ENCODE measurements around the gene SHC1.

SHC1 gene

DNA sequence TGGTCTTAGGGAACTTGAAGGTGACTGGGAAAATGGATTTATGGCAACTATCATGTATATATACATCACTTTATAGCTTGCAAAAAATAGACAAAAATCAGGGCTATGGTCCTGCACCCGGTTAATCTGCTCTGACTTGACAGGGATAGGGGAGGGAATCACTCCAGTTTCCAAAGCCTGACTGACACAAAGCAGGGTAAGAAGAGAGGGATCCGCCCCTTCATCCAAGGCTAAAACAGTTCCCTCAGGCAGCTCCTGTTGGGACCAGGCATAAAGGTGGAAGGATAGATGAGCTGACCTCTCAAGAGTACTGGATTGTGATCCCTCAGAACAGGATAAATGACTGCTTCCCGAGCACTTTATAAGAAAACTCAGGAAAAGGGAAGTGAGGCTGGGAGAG lies 16.0 kb downstream of the SHC1 start:
- peaks cover 48% of the 10 kb centered on the region for H3K36me3 ChIP-seq
- H3K9me3 ChIP-seq, result no peaks in the 10 kb centered on the region
- TF ChIP-seq Cebpa-rat (IDR thresholded peaks at IDR 0.05), result no peak
- H3K4me1 ChIP-seq, result peaks cover 82% of the 10 kb centered on the region
- H3K4me2 ChIP-seq, result peak overlapping the region; percentile 99
- no peaks in the 10 kb centered on the region for H3K27me3 ChIP-seq
- H3K4me3 ChIP-seq, result peak overlapping the region; percentile 75
- H4K20me1 ChIP-seq, result peaks cover 54% of the 10 kb centered on the region
- H3K9ac ChIP-seq, result peak overlapping the region; percentile 86
- peak overlapping the region; percentile 92 for H3K27ac ChIP-seq

DNA sequence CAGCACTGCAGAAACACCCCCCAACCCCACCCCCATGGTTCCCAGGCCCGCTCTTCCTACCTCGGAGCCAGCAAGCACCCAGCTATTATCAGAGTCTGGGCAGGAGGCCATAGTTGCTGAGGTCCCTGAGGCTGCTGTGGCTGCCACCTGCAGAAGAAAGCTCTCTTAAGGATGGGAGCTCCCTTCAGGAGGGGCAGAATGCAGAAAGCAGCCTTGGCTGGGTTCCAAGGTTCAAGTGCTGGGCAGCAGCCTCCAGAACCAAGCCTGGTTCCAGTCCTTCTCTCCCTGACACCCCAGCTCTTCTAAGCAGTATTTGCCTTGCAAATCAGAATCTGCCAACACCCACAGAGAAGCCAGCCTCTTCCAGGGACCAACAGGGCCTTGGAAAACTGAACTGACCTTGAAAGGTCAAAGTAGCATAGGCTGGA lies 16.9 kb downstream of the SHC1 start:
- H3K4me1 ChIP-seq, result peaks cover 79% of the 10 kb centered on the region
- no peaks in the 10 kb centered on the region for H3K9me3 ChIP-seq
- peak overlapping the region; percentile 99 for H3K4me2 ChIP-seq
- peak overlapping the region; percentile 75 for H3K4me3 ChIP-seq
- peaks cover 46% of the 10 kb centered on the region for H3K36me3 ChIP-seq
- H4K20me1 ChIP-seq, result peaks cover 62% of the 10 kb centered on the region
- no peak for TF ChIP-seq Cebpa-rat (IDR thresholded peaks at IDR 0.05)
- H3K9ac ChIP-seq, result peak overlapping the region; percentile 86
- no peaks in the 10 kb centered on the region for H3K27me3 ChIP-seq
- peak overlapping the region; percentile 92 for H3K27ac ChIP-seq

DNA sequence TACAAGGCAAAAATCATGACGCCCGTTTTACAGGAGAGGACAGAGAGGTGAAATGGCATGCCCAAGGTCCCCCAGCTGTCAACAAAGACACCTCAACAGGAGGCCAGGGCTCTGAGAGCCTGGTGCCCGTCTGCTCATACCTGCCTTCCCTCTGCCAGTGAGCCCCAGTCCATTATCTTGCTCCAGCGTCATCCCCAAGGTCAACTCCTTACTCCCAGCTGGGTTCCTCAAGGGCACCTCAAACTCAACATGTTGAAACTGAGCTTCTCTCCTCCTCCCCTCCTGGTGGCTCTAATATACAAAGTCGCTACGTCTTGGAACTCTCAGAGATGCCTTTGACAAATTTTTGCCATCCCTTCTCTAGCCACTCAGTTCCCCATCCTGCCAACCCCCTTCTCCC lies 17.9 kb downstream of the SHC1 start:
- Histone ChIP-seq H3K4me1 (peaks cover 82% of the 10 kb centered on the region), H3K27me3 (no peaks in the 10 kb centered on the region), H3K9ac (peak overlapping the region; percentile 86), H3K36me3 (peaks cover 46% of the 10 kb centered on the region), H3K4me2 (peak overlapping the region; percentile 99), H3K27ac (peak overlapping the region; percentile 92), H4K20me1 (peaks cover 71% of the 10 kb centered on the region), H3K9me3 (no peaks in the 10 kb centered on the region), H3K4me3 (peak overlapping the region; percentile 75)
- no peak for TF ChIP-seq Cebpa-rat (IDR thresholded peaks at IDR 0.05)

DNA sequence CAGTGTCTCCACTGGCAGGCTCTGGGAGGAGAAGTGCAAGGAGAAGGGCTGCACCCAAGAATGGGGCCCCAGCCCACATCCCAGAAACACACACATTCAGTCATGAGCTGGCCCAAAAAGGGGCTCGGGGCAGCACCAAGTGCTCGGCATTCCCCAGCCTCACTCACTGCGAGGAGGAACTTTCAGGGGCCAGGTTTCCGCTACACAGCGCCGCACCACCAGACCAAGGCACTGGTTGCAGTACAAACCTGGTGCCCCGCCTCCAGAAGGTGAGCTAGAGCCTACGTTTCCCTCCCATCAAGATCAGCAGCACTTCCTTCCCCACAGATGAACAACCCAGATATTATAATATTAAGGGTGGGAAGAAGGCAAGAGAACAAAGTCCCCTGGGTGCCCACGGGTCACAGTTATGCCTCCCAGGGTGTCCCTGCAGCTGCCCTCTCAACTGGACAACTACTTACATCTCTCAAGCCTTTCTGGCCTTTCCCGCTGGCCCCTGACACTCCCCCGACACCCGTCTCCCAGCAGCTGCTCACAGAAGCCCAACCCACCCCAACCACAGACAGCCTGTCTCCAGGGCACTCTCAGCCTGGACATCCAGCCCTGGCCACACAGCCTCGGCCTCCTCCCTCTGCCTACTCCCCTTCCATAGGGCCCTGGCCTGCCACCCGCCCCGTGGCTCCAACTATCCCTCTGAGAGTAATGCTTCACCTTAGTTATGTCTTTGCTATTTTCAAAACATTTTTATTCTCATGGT lies 18.5 kb downstream of the SHC1 start:
- Histone ChIP-seq H3K27ac (peak overlapping the region; percentile 92), H3K9ac (peak overlapping the region; percentile 86), H3K4me1 (peaks cover 81% of the 10 kb centered on the region)

DNA sequence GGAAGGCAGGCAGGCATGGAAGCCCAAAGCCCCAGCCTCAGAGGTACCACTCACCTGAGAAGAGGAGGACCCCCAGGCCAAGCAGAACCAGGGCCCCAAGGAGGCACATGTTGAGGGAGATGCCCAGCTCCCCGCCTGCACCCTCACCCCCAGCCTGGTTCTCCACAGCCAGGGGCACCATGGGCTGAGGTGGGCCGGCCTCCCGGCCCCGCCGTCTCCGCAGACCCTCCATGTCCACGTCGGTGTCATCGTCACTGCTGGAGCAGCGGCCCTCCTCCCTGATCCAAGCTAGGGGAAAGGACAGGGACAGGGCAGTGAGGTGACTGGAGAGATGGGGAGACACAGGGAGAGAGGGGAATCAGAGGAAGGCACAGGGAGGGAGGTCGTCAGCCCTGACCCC lies 22.5 kb downstream of the SHC1 start:
- Histone ChIP-seq H3K4me3 (no peak overlapping the region), H3K36me3 (peaks cover 72% of the 10 kb centered on the region), H3K4me1 (peaks cover 88% of the 10 kb centered on the region), H3K27me3 (no peaks in the 10 kb centered on the region), H4K20me1 (peaks cover 75% of the 10 kb centered on the region), H3K9me3 (no peaks in the 10 kb centered on the region), H3K4me2 (no peak overlapping the region), H3K27ac (peak overlapping the region; percentile 44; the same call in 1 of the 2 replicates), H3K9ac (peak overlapping the region; percentile 8; the same call in 1 of the 2 replicates)
- no peak for TF ChIP-seq Cebpa-rat (IDR thresholded peaks at IDR 0.05)

More for the DNA sequence above, 18.5 kb downstream of the SHC1 start:
- Histone ChIP-seq H4K20me1 (peaks cover 77% of the 10 kb centered on the region), H3K27me3 (no peaks in the 10 kb centered on the region), H3K36me3 (peaks cover 47% of the 10 kb centered on the region), H3K4me2 (peak overlapping the region; percentile 99), H3K9me3 (no peaks in the 10 kb centered on the region), H3K4me3 (peak overlapping the region; percentile 75)
- no peak for TF ChIP-seq Cebpa-rat (IDR thresholded peaks at IDR 0.05)

DNA sequence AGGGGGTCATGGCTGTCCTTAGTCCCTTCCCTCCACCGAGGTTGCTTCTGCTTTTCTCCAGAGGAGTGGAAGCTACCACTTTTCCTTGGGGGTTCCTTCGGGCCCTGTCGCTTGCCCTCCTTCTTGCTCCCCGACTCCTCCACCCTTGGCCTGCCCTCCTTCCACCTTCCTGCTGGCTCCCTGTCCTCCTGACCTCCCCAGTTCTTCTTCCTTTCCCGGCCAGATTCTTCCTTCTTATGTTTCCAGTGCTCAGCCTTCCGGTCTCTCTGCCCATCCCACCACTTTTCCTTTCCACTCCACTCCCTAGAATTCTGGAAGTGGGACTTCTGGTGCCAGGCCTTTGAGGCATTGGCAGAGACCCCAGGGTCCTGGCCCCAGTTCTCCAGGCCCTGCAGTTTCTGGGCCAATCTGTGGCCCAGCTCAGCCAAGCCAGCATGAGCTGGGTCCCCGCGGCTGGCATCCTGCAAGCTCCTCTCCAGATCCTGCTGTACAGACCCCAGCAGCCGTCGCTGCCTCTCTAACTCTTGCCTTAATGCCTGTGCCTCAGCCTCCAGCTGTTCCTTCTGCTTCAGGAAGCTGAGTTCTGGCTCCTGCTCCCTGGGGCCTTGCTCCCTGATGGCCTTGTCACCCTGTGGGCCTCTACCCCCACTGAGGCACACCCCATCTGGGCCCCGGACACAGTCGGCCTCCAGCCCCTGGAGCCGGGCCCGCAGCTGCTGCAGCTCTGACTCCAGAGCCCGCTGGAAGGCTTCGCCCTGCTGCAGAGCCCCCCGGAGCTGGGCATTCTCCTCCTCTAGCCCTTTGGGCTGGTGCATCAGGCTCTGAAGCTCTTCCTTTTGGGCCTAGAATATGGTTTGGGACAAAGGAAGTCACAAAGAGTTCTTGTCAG lies 24.3 kb downstream of the SHC1 start:
- Histone ChIP-seq H3K27ac (peak overlapping the region; percentile 86), H3K27me3 (no peaks in the 10 kb centered on the region), H3K4me3 (no peak overlapping the region), H3K9ac (peak overlapping the region; percentile 73), H4K20me1 (peaks cover 56% of the 10 kb centered on the region), H3K4me1 (peaks cover 88% of the 10 kb centered on the region), H3K9me3 (no peaks in the 10 kb centered on the region), H3K4me2 (peak overlapping the region; percentile 88), H3K36me3 (peaks cover 63% of the 10 kb centered on the region)
- no peak for TF ChIP-seq Cebpa-rat (IDR thresholded peaks at IDR 0.05)

DNA sequence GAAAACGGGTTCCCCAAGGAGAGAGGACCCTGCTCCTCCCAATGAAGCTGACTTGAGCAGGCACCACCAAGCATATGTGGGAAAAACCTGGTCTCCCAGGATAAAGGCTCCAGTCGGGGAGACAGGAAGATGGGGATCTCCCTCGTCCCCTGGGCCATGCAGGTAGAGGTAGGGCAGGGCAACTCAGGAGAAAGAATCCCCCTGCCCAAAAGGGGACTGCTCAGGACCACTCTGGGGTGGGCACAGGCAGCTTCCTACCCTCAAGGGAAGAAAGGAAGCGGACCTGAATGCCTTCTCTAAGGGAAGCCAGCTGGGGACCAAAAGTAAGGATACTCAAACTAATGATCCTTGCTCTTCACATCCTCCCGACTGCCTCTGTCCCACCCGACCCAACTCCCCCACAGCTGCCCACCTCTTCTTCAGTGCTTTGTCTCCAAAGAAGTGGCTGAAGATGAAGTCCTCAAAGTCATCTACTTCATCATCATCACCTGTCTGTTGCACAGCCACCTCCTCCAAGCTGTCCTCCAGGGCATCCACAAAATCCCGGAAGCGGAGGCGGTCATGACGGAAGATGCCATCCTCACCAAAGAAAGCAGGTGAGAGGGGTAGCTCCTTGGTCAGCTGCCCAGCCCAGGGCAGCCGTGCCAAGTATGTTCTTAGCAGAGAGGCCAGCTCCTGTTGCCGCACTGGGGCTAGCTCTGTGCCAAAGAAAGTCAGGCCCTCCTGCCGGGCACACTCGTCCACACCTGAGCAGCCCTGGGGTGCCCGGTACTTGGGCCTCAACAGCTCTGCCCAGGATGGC lies 25.2 kb downstream of the SHC1 start:
- H3K27ac ChIP-seq, result peak overlapping the region; percentile 86
- peak overlapping the region; percentile 73 for H3K9ac ChIP-seq
- H3K27me3 ChIP-seq, result no peaks in the 10 kb centered on the region
- peak overlapping the region; percentile 88 for H3K4me2 ChIP-seq
- no peaks in the 10 kb centered on the region for H3K9me3 ChIP-seq
- no peak for TF ChIP-seq Cebpa-rat (IDR thresholded peaks at IDR 0.05)
- peaks cover 88% of the 10 kb centered on the region for H3K4me1 ChIP-seq
- peaks cover 48% of the 10 kb centered on the region for H4K20me1 ChIP-seq
- peaks cover 54% of the 10 kb centered on the region for H3K36me3 ChIP-seq
- no peak overlapping the region; the same call in 1 of the 2 replicates for H3K4me3 ChIP-seq

DNA sequence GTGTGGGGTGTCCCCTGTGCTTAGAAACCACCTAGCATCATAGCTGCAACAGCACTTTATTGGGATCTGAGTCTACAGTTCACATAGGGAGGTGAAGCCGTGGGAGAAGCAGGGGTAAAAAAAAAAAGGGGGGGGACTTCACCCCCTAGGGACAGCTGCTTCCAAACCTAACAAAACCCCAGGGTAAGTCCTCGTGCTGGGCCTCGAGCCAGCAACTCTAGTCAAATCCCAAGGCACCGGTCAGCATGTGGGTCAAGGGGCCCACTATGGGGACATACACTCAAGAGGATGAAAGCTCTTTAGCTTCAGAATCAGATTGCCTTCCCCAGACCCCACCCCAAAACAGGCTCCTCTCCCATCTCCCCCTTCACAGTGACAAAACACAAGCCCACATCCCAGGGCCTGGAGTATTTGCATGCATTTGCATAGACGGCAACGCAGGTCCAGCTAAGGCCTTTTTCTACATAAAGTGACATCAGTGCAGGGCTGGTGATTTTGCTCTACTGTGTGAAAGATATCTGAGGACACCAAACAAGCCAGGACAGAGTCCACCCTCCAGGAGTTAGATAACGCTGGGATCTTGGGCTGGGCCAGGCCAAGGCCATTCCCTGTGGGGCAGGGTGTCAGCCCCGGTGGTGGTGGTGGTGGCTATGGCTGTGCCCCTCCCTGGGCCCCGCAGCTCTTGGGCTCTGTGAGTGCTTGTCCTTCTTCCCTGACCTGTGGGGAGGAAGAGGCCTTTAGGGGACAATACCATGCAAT lies 26.0 kb downstream of the SHC1 start:
- Histone ChIP-seq H3K36me3 (peaks cover 47% of the 10 kb centered on the region), H4K20me1 (peaks cover 41% of the 10 kb centered on the region), H3K4me3 (no peak overlapping the region; the same call in 1 of the 2 replicates), H3K4me2 (peak overlapping the region; percentile 88), H3K27ac (peak overlapping the region; percentile 86), H3K4me1 (peaks cover 94% of the 10 kb centered on the region), H3K9ac (peak overlapping the region; percentile 73), H3K9me3 (no peaks in the 10 kb centered on the region), H3K27me3 (no peaks in the 10 kb centered on the region)
- TF ChIP-seq Cebpa-rat (IDR thresholded peaks at IDR 0.05), result no peak

All from BLaER1 (cell line).